K562 (cell line): ENCODE data around the gene KMO. TPM values are rescaled to one million over a fixed set of nuclear protein-coding genes. Genes with fewer than 3 reads are reported as not detected.

Experiments used
- ATAC-seq: fragments of 200-7000 bp; cut with Tn5 transposase; 3 replicates; pipeline ENCODE4 v1.9.1; 2020; ENCODE audit warnings: moderate library complexity
- BruUV-seq: library from RNA; stranded (reverse); fragments of 400-500 nt; replicated peaks from 2 replicates; lab custom pipeline; 2021; lab: Mats Ljungman, UMichigan
- CTCF ChIA-PET: fragments of 300-600 bp; formaldehyde crosslinking; extraction: SDS; loops from one replicate; lab custom pipeline; 2021; ENCODE audit warnings: low intra/inter-chr PET ratio; lab: Yijun Ruan, JAX
- POLR2A ChIA-PET: fragments of 300-600, 350-650 bp; sonication (Branson Sonifier 250); formaldehyde crosslinking; extraction: SDS; loops from one replicate; lab custom pipeline; 2021; ENCODE audit warnings: antibody characterized with exemption, inconsistent platforms; lab: Yijun Ruan, JAX
- DNase-seq, 4 experiments: peaks; one replicate each; pipeline versions ENCODE4 v3.0.0 to v3.0.0-alpha.2; 2011 to 2018; ENCODE audit warnings: low spot score in 3 of 4, mixed read lengths in 3 of 4; ENCODE audit errors: extremely low read depth in 1 of 4
- FAIRE-seq: peaks from 2 replicates; lab custom pipeline; 2011; peaks lifted over from hg19 to GRCh38; lab: Jason Lieb, UNC
- H2AFZ ChIP-seq: 2 replicates; pipeline ENCODE4 v1.6.0; 2011; ENCODE audit warnings: low read depth, low read length, control low read depth, inconsistent platforms
- H3K27ac ChIP-seq: fragments of 200-600 bp; 3 replicates; pipeline ENCODE4 v1.8.0; 2011; ENCODE audit warnings: low read depth, mild to moderate bottlenecking, control low read depth, inconsistent platforms, low read length, moderate library complexity, mixed read lengths; ENCODE audit errors: extremely low read depth
- H3K27me3 ChIP-seq, 2 experiments: fragments of 300-600 bp in 1 of 2; 2 replicates in 1 of 2; 3 replicates in 1 of 2; pipeline versions ENCODE4 v1.6.0 to v1.8.0; 2011; ENCODE audit warnings: inconsistent platforms in 2 of 2, low read length in 2 of 2, mild to moderate bottlenecking in 1 of 2, mixed read lengths in 1 of 2, moderate library complexity in 1 of 2; ENCODE audit not compliant: control insufficient read depth in 2 of 2, insufficient read depth in 2 of 2
- H3K36me3 ChIP-seq: fragments of 300-600 bp; 3 replicates; pipeline ENCODE4 v1.8.0; 2011; ENCODE audit warnings: mild to moderate bottlenecking, low read length, inconsistent platforms; ENCODE audit not compliant: control insufficient read depth, insufficient read depth
- H3K4me1 ChIP-seq, 2 experiments: fragments of 200-600 bp in 1 of 2; replicated peaks in 1 of 2; 2 replicates in 1 of 2; 3 replicates in 1 of 2; pipeline versions ENCODE4 v1.5.1 to v1.8.0; 2011; ENCODE audit warnings: inconsistent platforms in 2 of 2, low read length in 2 of 2, mild to moderate bottlenecking in 1 of 2, mixed read lengths in 1 of 2, moderate library complexity in 1 of 2; ENCODE audit not compliant: control insufficient read depth in 2 of 2, insufficient read depth in 2 of 2
- H3K4me2 ChIP-seq: 2 replicates; pipeline ENCODE4 v1.6.1; 2011; ENCODE audit warnings: low read length, control low read depth, inconsistent platforms, mixed read lengths; ENCODE audit not compliant: insufficient read depth
- H3K4me3 ChIP-seq: fragments of 200-600 bp; sonication (generic), shearing (Covaris generic); 2 replicates; pipeline ENCODE4 v1.5.1; 2016; ENCODE audit warnings: control low read depth, inconsistent platforms
- H3K79me2 ChIP-seq: fragments of 200-600 bp; 3 replicates; pipeline ENCODE4 v1.8.0; 2011; ENCODE audit warnings: low read length, inconsistent platforms; ENCODE audit not compliant: control insufficient read depth, insufficient read depth
- H3K9ac ChIP-seq, 2 experiments: 2 replicates each; pipeline versions ENCODE4 v1.6.0 to v1.6.1; 2011; ENCODE audit warnings: low read depth in 2 of 2, low read length in 2 of 2, control low read depth in 1 of 2, inconsistent platforms in 1 of 2, mild to moderate bottlenecking in 1 of 2, mixed read lengths in 1 of 2; ENCODE audit not compliant: insufficient read depth in 1 of 2
- H3K9me1 ChIP-seq: one replicate; pipeline ENCODE4 v1.6.0; 2011; ENCODE audit warnings: inconsistent platforms, mild to moderate bottlenecking, low read length, moderate library complexity; ENCODE audit not compliant: control insufficient read depth, insufficient read depth
- H3K9me3 ChIP-seq: replicated peaks from 2 replicates; pipeline ENCODE4 v1.5.1; 2011; ENCODE audit warnings: low read depth, low read length, inconsistent platforms; ENCODE audit not compliant: control insufficient read depth, insufficient read depth
- H4K20me1 ChIP-seq: replicated peaks from 2 replicates; pipeline ENCODE4 v1.6.1; 2011; ENCODE audit warnings: low read length, inconsistent platforms, mixed read lengths; ENCODE audit not compliant: control insufficient read depth, insufficient read depth
- BCL6 ChIP-seq: fragments of 250-450 bp; sonication (Bioruptor Pico); IDR thresholded peaks from 2 replicates; pipeline ENCODE4 v1.4.0; 2020
- CCNT2 ChIP-seq: IDR thresholded peaks from 2 replicates; pipeline ENCODE4 v1.6.1; 2011; ENCODE audit warnings: borderline replicate concordance, low read depth, mild to moderate bottlenecking, moderate library complexity, mixed read lengths, low read length; ENCODE audit not compliant: insufficient read length; ENCODE audit errors: extremely low read depth
- E2F3 ChIP-seq: fragments of 250-450 bp; sonication (Bioruptor Pico); IDR thresholded peaks from 2 replicates; pipeline ENCODE4 v1.4.0; 2020; ENCODE audit warnings: mild to moderate bottlenecking
- ETV5 ChIP-seq: sonication (generic); formaldehyde crosslinking; IDR thresholded peaks from 2 replicates; pipeline ENCODE4 v1.4.0; 2020; ENCODE audit warnings: low read depth, mild to moderate bottlenecking, missing genetic modification reagents
- FOXK1 ChIP-seq: sonication (generic); formaldehyde crosslinking; IDR thresholded peaks from 2 replicates; pipeline ENCODE4 v1.8.0; 2022; ENCODE audit warnings: missing genetic modification reagents, mild to moderate bottlenecking, borderline replicate concordance
- HDAC2 ChIP-seq: fragments of 450-650 bp; IDR thresholded peaks from 2 replicates; pipeline ENCODE4 v1.6.1; 2016; ENCODE audit warnings: mild to moderate bottlenecking
- NUFIP1 ChIP-seq: fragments of 450-650 bp; IDR thresholded peaks from 2 replicates; pipeline ENCODE4 v1.6.1; 2018; ENCODE audit not compliant: partially characterized antibody
- U2AF2 ChIP-seq: fragments of 200-400 bp; formaldehyde crosslinking; optimal IDR thresholded peaks from 2 replicates; pipeline ENCODE3; 2017; ENCODE audit warnings: low read depth, mild to moderate bottlenecking, low read length
- YY1 ChIP-seq, 3 experiments: IDR thresholded peaks; 2 replicates each; pipeline ENCODE4 v1.6.1; 2011; ENCODE audit warnings: low read length in 2 of 3, mild to moderate bottlenecking in 2 of 3, moderate library complexity in 2 of 3, borderline replicate concordance in 1 of 3, control low read depth in 1 of 3, low read depth in 1 of 3; ENCODE audit not compliant: insufficient read depth in 3 of 3, insufficient replicate concordance in 2 of 3, control insufficient read depth in 1 of 3, insufficient read length in 1 of 3; ENCODE audit errors: extremely low read depth in 1 of 3
- ZNF23 ChIP-seq: fragments of 250-450 bp; sonication (Bioruptor Pico); IDR thresholded peaks from 2 replicates; pipeline ENCODE4 v1.4.0; 2020; ENCODE audit warnings: mild to moderate bottlenecking
- ZNF507 ChIP-seq: conservative IDR thresholded peaks from 2 replicates; pipeline ENCODE4 v1.6.1; 2017; ENCODE audit warnings: missing genetic modification characterization, missing compliant biosample characterization
- ZZZ3 ChIP-seq: fragments of 450-650 bp; IDR thresholded peaks from 2 replicates; pipeline ENCODE4 v1.6.1; 2016; ENCODE audit warnings: antibody characterized with exemption, mild to moderate bottlenecking, moderate library complexity
- WGBS: fragments of 100-300 bp; shearing (Covaris generic); methylation state at CpG from one replicate; pipeline ENCODE4 v1.1.6; 2016; ENCODE audit warnings: low coverage, mixed read lengths; ENCODE audit not compliant: insufficient coverage; ENCODE audit errors: missing lambda C conversion rate; 5-methylcytosine and 5-hydroxymethylcytosine counted together
- in situ Hi-C: fragments of 300-500 bp; cut with MboI; formaldehyde crosslinking; loops from 4 replicates; pipeline ENCODE4 v1.15.0; 2018; ENCODE audit warnings: inconsistent platforms, mixed read lengths
- intact Hi-C: fragments of 100-400 bp; cut with micrococcal nuclease; formaldehyde crosslinking; loops from 2 replicates; pipeline ENCODE4 v1.14.2; 2022
- polyA plus RNA-seq, 8 experiments: library from polyadenylated mRNA; depleted of rRNA in 4 of 8; stranded (reverse) in 5 of 8; unstranded in 3 of 8; fragments of >200 nt; fragmentation: Nextera tagmentation in 2 of 8; fragmentation: Illumina TruSeq in 1 of 8; extraction: Ambion mirVana in 2 of 8; extraction: Trizol in 1 of 8; gene quantifications; 2 replicates each; pipeline versions ENCODE4 v1.2.1 to v1.2.3, GENCODE V29; 2011 to 2014; ENCODE audit warnings: inconsistent platforms in 1 of 8, missing spikeins in 1 of 8
- total RNA-seq, 7 experiments: library from RNA; depleted of rRNA in 6 of 7; stranded (reverse); fragments of >200 nt in 6 of 7; fragmentation: Illumina TruSeq in 2 of 7; extraction: Trizol in 2 of 7; gene quantifications; 2 replicates each; pipeline versions ENCODE4 v1.2.1 to v1.2.3, GENCODE V29; 2011 to 2021; ENCODE audit warnings: low replicate concordance in 1 of 7
- TF ChIP-seq, protein P1 (sequence below): fragments of 250-450 bp; sonication (Bioruptor Pico); IDR thresholded peaks from 2 replicates; pipeline ENCODE4 v1.8.0; 2022; ENCODE audit warnings: moderate library complexity, mild to moderate bottlenecking, inconsistent platforms
- TF ChIP-seq, protein P2 (sequence below), 2 experiments: IDR thresholded peaks; 2 replicates each; pipeline ENCODE4 v1.6.1; 2012; ENCODE audit warnings: improper control_type of control experiment in 2 of 2, low read depth in 2 of 2, low read length in 2 of 2, borderline replicate concordance in 1 of 2

Gene KMO
- total and polyA plus RNA-seq, 9 of the 15 experiments (the other 6 are each of a cell fraction or from before 2014, with no cell fraction given) = 0.01 to 0.11 (median 0.01) TPM; not detected in 6

GRCh38 chr1:241560849-241561187 is 28.6 kb downstream of the KMO start:
- no peaks in the 10 kb centered on the region for H3K9me1 ChIP-seq
- in situ Hi-C loops (no loop called here), intact Hi-C loops (no loop called here)
- no TSS peak for BruUV-seq
- H3K9ac ChIP-seq = no peak overlapping the region
- no peak overlapping the region for H3K4me3 ChIP-seq
- TF ChIP-seq FOXK1 = no peak
- TF ChIP-seq, protein P1, sequence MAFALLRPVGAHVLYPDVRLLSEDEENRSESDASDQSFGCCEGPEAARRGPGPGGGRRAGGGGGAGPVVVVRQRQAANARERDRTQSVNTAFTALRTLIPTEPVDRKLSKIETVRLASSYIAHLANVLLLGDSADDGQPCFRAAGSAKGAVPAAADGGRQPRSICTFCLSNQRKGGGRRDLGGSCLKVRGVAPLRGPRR (CRISPR knock-in tag) = no peak
- H3K79me2 ChIP-seq = no peaks in the 10 kb centered on the region
- no peak for DNase-seq
- CTCF ChIA-PET = no interaction called here
- FAIRE-seq = no peak
- no peaks in the 10 kb centered on the region for H3K4me1 ChIP-seq
- H3K4me2 ChIP-seq = no peak overlapping the region
- H3K9me3 ChIP-seq = no peaks in the 10 kb centered on the region
- POLR2A ChIA-PET = interaction anchor here (0.7 to 1.4 kb wide), 2 partner anchors 23 to 68 kb away, joined by 3 read pairs; no protein-coding TSS in a partner anchor
- H4K20me1 ChIP-seq = no peaks in the 10 kb centered on the region
- ATAC-seq = no peak
- no peaks in the 10 kb centered on the region for H3K36me3 ChIP-seq
- H2AFZ ChIP-seq = no peak overlapping the region
- no peak overlapping the region for H3K27ac ChIP-seq
- WGBS = 0% methylated on average over 3 of the region's 3 CpGs
- peaks cover 12 to 13% of the 10 kb centered on the region in 2 experiments; a peak in 4 of 5 replicates for H3K27me3 ChIP-seq

- Histone ChIP-seq H3K36me3 (no peaks in the 10 kb centered on the region), H3K27ac (no peak overlapping the region), H3K4me3 (no peak overlapping the region), H3K9me3 (no peaks in the 10 kb centered on the region), H3K27me3 (peaks cover 11 to 19% of the 10 kb centered on the region in 2 experiments), H3K4me1 (no peaks in the 10 kb centered on the region), H3K9me1 (no peaks in the 10 kb centered on the region), H2AFZ (no peak overlapping the region), H3K9ac (no peak overlapping the region), H4K20me1 (no peaks in the 10 kb centered on the region), H3K79me2 (no peaks in the 10 kb centered on the region), H3K4me2 (no peak overlapping the region)
- no TSS peak for BruUV-seq
- ATAC-seq = no peak
- FAIRE-seq = no peak
- ChIA-PET POLR2A (no interaction called here), CTCF (no interaction called here)
- WGBS = 2% methylated on average over 2 of the region's 2 CpGs
- DNase-seq = no peak
- intact Hi-C loops = no loop called here
- in situ Hi-C loops = no loop called here
- TF ChIP-seq ETV5 (CRISPR knock-in tag) = no peak
- no peak for TF ChIP-seq YY1 (IDR thresholded peaks at IDR 0.05; ENCODE audit: borderline replicate concordance in 1 of 3, control insufficient read depth in 1 of 3, extremely low read depth in 1 of 3, insufficient read depth in 3 of 3, insufficient read length in 1 of 3, insufficient replicate concordance in 2 of 3, low read depth in 1 of 3, low read length in 2 of 3)
- no peak for TF ChIP-seq ZNF507 (tag)
- TF ChIP-seq U2AF2 = no peak
- TF ChIP-seq CCNT2 = no peak
- no peak for TF ChIP-seq ZZZ3
- TF ChIP-seq E2F3 (CRISPR knock-in tag) = no peak
- no peak for TF ChIP-seq ZNF23 (CRISPR knock-in tag)
- no peak for TF ChIP-seq NUFIP1
- TF ChIP-seq BCL6 (CRISPR knock-in tag) = no peak
- TF ChIP-seq HDAC2 = no peak
- TF ChIP-seq, protein P2, sequence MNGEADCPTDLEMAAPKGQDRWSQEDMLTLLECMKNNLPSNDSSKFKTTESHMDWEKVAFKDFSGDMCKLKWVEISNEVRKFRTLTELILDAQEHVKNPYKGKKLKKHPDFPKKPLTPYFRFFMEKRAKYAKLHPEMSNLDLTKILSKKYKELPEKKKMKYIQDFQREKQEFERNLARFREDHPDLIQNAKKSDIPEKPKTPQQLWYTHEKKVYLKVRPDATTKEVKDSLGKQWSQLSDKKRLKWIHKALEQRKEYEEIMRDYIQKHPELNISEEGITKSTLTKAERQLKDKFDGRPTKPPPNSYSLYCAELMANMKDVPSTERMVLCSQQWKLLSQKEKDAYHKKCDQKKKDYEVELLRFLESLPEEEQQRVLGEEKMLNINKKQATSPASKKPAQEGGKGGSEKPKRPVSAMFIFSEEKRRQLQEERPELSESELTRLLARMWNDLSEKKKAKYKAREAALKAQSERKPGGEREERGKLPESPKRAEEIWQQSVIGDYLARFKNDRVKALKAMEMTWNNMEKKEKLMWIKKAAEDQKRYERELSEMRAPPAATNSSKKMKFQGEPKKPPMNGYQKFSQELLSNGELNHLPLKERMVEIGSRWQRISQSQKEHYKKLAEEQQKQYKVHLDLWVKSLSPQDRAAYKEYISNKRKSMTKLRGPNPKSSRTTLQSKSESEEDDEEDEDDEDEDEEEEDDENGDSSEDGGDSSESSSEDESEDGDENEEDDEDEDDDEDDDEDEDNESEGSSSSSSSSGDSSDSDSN (IDR thresholded peaks at IDR 0.05; ENCODE audit: borderline replicate concordance in 1 of 2, low read depth in 2 of 2, low read length in 2 of 2) = no peak
These were observed 37.7 kb downstream of the KMO start for GRCh38 chr1:241569848-241570247.
